PC-9 (cell line): ENCODE data around the gene SHCBP1L. TPM values are rescaled to one million over a fixed set of nuclear protein-coding genes. Genes with fewer than 3 reads are reported as not detected.

Source experiments
- BruUV-seq: library from RNA; stranded (reverse); fragments of 400-500 nt; replicated peaks from 2 replicates; lab custom pipeline; 2021; lab: Mats Ljungman, UMichigan
- CTCF ChIA-PET: fragments of 300-600 bp; sonication (Branson Sonifier 250); formaldehyde crosslinking; loops from one replicate; lab custom pipeline; 2022; ENCODE audit warnings: antibody characterized with exemption; lab: Charles Lee
- POLR2A ChIA-PET: fragments of 300-600 bp; sonication (Branson Sonifier 250); formaldehyde crosslinking; loops from one replicate; lab custom pipeline; 2022; ENCODE audit warnings: antibody characterized with exemption; ENCODE audit not compliant: unreplicated experiment; lab: Charles Lee
- DNase-seq, 2 experiments: peaks; one replicate each; pipeline versions ENCODE4 v3.0.0 to v3.0.0-alpha.2; 2015 to 2022; ENCODE audit warnings: mixed read lengths in 1 of 2
- H2AFZ ChIP-seq: fragments of 200-600 bp; sonication (generic); 2 replicates; pipeline ENCODE4 v1.8.1; 2017; ENCODE audit warnings: antibody characterized with exemption
- H3F3A ChIP-seq: fragments of 200-600 bp; sonication (generic); 2 replicates; pipeline ENCODE4 v1.8.1; 2017; ENCODE audit warnings: antibody characterized with exemption, mild to moderate bottlenecking, low read depth; ENCODE audit not compliant: insufficient read depth
- H3K27ac ChIP-seq: fragments of 200-600 bp; sonication (generic); 2 replicates; pipeline ENCODE4 v1.6.1; 2016; ENCODE audit warnings: mixed run types
- H3K27me3 ChIP-seq: fragments of 200-600 bp; sonication (generic); 2 replicates; pipeline ENCODE4 v1.6.1; 2016; ENCODE audit warnings: low read depth, mixed run types; ENCODE audit not compliant: insufficient read depth
- H3K36me3 ChIP-seq: fragments of 200-600 bp; sonication (generic); 2 replicates; pipeline ENCODE4 v1.6.1; 2016; ENCODE audit warnings: low read depth, mixed run types
- H3K4me1 ChIP-seq: fragments of 200-600 bp; sonication (generic); replicated peaks from 2 replicates; pipeline ENCODE4 v1.6.1; 2016; ENCODE audit warnings: mixed run types; ENCODE audit not compliant: insufficient read depth
- H3K4me2 ChIP-seq: fragments of 200-600 bp; sonication (generic); 2 replicates; pipeline ENCODE4 v1.6.1; 2017; ENCODE audit warnings: mixed run types
- H3K4me3 ChIP-seq: fragments of 200-600 bp; sonication (generic); 2 replicates; pipeline ENCODE4 v1.6.1; 2016; ENCODE audit warnings: mixed run types
- H3K79me2 ChIP-seq: fragments of 200-600 bp; sonication (generic); 2 replicates; pipeline ENCODE4 v1.6.1; 2017; ENCODE audit warnings: low read depth, mixed run types
- H3K9me2 ChIP-seq: fragments of 200-600 bp; sonication (generic); 2 replicates; pipeline ENCODE4 v1.8.1; 2017; ENCODE audit warnings: mild to moderate bottlenecking; ENCODE audit not compliant: insufficient read depth
- H3K9me3 ChIP-seq: fragments of 200-600 bp; sonication (generic); 2 replicates; pipeline ENCODE4 v1.8.1; 2016; ENCODE audit warnings: low read depth; ENCODE audit not compliant: insufficient read depth
- H4K20me1 ChIP-seq: fragments of 200-600 bp; sonication (generic); 2 replicates; pipeline ENCODE4 v1.8.1; 2017; ENCODE audit not compliant: insufficient read depth
- CTCF ChIP-seq: fragments of 200-600 bp; sonication (generic); conservative IDR thresholded peaks from 2 replicates; pipeline ENCODE4 v1.6.1; 2017; ENCODE audit warnings: mixed run types, antibody characterized with exemption, mild to moderate bottlenecking, moderate library complexity
- EZH2 ChIP-seq: fragments of 200-600 bp; sonication (generic); IDR thresholded peaks from 2 replicates; pipeline ENCODE4 v1.8.0; 2017; ENCODE audit warnings: antibody characterized with exemption, low read depth
- intact Hi-C: fragments of 100-400 bp; cut with micrococcal nuclease; formaldehyde crosslinking; loops from one replicate; pipeline ENCODE4 v1.10.0; 2022; ENCODE audit not compliant: unreplicated experiment
- total RNA-seq: library from RNA; stranded (reverse); gene quantifications from 2 replicates; pipeline ENCODE4 v1.2.3, GENCODE V29; 2021

SHCBP1L gene
- total RNA-seq, 1 experiment from 2014 or later = not detected

- TF ChIP-seq EZH2 (no peak), CTCF (no peak)
- no TSS peak for BruUV-seq
These were observed 25.1 kb downstream of the SHCBP1L start for GRCh38 chr1:182927693-182928433.

DNA sequence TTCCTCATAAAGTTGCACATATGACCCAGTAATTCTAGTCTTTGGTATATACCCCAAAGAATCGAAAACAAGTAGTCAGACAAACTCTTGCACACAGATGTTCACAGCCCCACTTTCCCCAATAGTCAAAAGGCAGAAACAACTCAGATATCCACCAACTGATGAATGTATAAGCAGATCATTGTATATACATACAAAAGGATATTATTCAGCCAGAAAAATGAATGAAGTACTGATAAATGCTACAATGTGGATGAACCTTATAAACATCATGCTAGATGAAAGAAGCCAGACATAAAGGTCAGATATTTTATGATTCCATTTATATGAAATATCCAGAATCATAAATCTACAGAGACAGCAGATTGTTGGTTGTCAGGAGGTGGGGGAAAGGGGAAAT, 27.3 kb downstream of the SHCBP1L start:
- Histone ChIP-seq H4K20me1 (no peaks in the 10 kb centered on the region), H3K9me3 (0 out of 2 replicates have a peak, but pooled peaks cover 5% of the 10 kb centered on the region), H3K4me1 (no peaks in the 10 kb centered on the region), H3K27ac (no peak overlapping the region), H3K9me2 (no peaks in the 10 kb centered on the region), H2AFZ (no peak overlapping the region), H3K79me2 (no peaks in the 10 kb centered on the region), H3K4me3 (no peak overlapping the region), H3K27me3 (no peaks in the 10 kb centered on the region), H3F3A (no peaks in the 10 kb centered on the region), H3K4me2 (no peak overlapping the region), H3K36me3 (no peaks in the 10 kb centered on the region)
- no peak for DNase-seq
- CTCF ChIA-PET = no interaction called here
- POLR2A ChIA-PET = no interaction called here
- TF ChIP-seq EZH2 (no peak), CTCF (no peak)
- BruUV-seq = no TSS peak
- intact Hi-C loops = no loop called here

More at GRCh38 chr1:182927693-182928433, 25.1 kb downstream of the SHCBP1L start:
- no peak overlapping the region for H3K27ac ChIP-seq
- no peaks in the 10 kb centered on the region for H3K4me1 ChIP-seq
- no peaks in the 10 kb centered on the region for H3K36me3 ChIP-seq
- intact Hi-C loops = no loop called here
- no peaks in the 10 kb centered on the region for H4K20me1 ChIP-seq
- H3K9me3 ChIP-seq = 0 out of 2 replicates have a peak, but pooled peaks cover 5% of the 10 kb centered on the region
- no peak overlapping the region for H3K4me2 ChIP-seq
- no peaks in the 10 kb centered on the region for H3K79me2 ChIP-seq
- H2AFZ ChIP-seq = no peak overlapping the region
- ChIA-PET POLR2A (no interaction called here), CTCF (no interaction called here)
- H3K27me3 ChIP-seq = no peaks in the 10 kb centered on the region
- no peaks in the 10 kb centered on the region for H3F3A ChIP-seq
- H3K9me2 ChIP-seq = no peaks in the 10 kb centered on the region
- no peak overlapping the region for H3K4me3 ChIP-seq
- DNase-seq = no peak

GRCh38 chr1:182917378-182917777, 35.6 kb downstream of the SHCBP1L start:
- Histone ChIP-seq H3K4me2 (no peak overlapping the region), H3K27ac (no peak overlapping the region), H3K79me2 (no peaks in the 10 kb centered on the region), H2AFZ (no peak overlapping the region), H3F3A (no peaks in the 10 kb centered on the region), H3K9me3 (peaks cover 8% of the 10 kb centered on the region; the same call in 1 of the 2 replicates), H3K9me2 (no peaks in the 10 kb centered on the region), H4K20me1 (no peaks in the 10 kb centered on the region), H3K4me3 (no peak overlapping the region), H3K27me3 (no peaks in the 10 kb centered on the region), H3K36me3 (no peaks in the 10 kb centered on the region), H3K4me1 (no peaks in the 10 kb centered on the region)
- intact Hi-C loops = no loop called here
- CTCF ChIA-PET = no interaction called here
- DNase-seq = no peak
- TF ChIP-seq CTCF = no peak
- TF ChIP-seq EZH2 = no peak
- BruUV-seq = no TSS peak
- POLR2A ChIA-PET = no interaction called here
